HG02571 (cell line): Measurements from ENCODE around the gene CFAP161.

ENCODE experiments used
- ATAC-seq: cut with Tn5 transposase; IDR thresholded peaks from one replicate; pipeline ENCODE4 v1.9.1; 2021; ENCODE audit warnings: mild to moderate bottlenecking, moderate library complexity; ENCODE audit not compliant: unreplicated experiment

CFAP161 gene

GRCh38 chr15:81182031-81182755, 48.1 kb downstream of the CFAP161 start:
- ATAC-seq = no peak

GRCh38 chr15:81182756-81183438, 48.8 kb downstream of the CFAP161 start:
- ATAC-seq = no peak

GRCh38 chr15:81183439-81183775, 49.3 kb downstream of the CFAP161 start:
- ATAC-seq = no peak

GRCh38 chr15:81184188-81184587, 50.1 kb downstream of the CFAP161 start:
- no peak for ATAC-seq

- ATAC-seq = no peak
Observed at GRCh38 chr15:81185631-81186295, 51.7 kb downstream of the CFAP161 start.

- no peak for ATAC-seq
Observed at GRCh38 chr15:81188354-81188753, 54.3 kb downstream of the CFAP161 start.

- ATAC-seq = no peak
Observed at GRCh38 chr15:81189583-81190283, 55.7 kb downstream of the CFAP161 start.

GRCh38 chr15:81190922-81191507, 56.9 kb downstream of the CFAP161 start:
- no peak for ATAC-seq

- ATAC-seq = no peak
Observed at GRCh38 chr15:81191701-81192100, 57.6 kb downstream of the CFAP161 start.

GRCh38 chr15:81194723-81195122, 60.7 kb downstream of the CFAP161 start:
- no peak for ATAC-seq

GRCh38 chr15:81195339-81195864, 61.3 kb downstream of the CFAP161 start:
- ATAC-seq = no peak

- no peak for ATAC-seq
Observed at GRCh38 chr15:81196576-81197254, 62.6 kb downstream of the CFAP161 start, which contains the start of gene IL16. IL16 (plus strand) TSS chr15:81196879; CDS start chr15:81225400, 28,521 bp downstream.

- ATAC-seq = no peak
Observed at GRCh38 chr15:81197255-81197630, 63.2 kb downstream of the CFAP161 start.

GRCh38 chr15:81197688-81198281, 63.7 kb downstream of the CFAP161 start:
- no peak for ATAC-seq
